ENCODE data around the gene SSR1.

Gene SSR1

GRCh38 chr6:7236306-7237209 is 76.4 kb downstream of the SSR1 start:
- DNase-seq: no peak

- DNase-seq: no peak
Observed at GRCh38 chr6:7235712-7236305, 77.2 kb downstream of the SSR1 start.

DNA sequence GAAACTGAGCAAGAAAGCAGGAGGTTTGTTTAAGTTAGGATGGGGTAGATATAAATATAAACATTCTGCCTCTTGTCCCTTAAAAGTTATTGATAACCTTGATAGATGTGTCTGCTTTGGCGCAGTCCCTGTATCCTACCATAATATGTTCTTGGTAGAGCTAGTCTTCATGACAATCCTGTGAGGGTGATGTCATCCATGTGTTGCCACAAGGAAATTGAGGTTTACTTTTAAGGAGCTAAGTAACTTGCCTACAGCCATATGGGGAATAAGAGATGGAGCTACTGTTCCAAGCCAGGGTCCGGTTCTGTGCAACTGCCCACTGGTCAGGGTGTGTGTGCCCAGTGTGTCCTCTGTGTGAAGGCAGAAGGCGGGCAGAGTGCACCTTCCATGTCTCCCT is 78.5 kb downstream of the SSR1 start:
- no peak for DNase-seq

DNA sequence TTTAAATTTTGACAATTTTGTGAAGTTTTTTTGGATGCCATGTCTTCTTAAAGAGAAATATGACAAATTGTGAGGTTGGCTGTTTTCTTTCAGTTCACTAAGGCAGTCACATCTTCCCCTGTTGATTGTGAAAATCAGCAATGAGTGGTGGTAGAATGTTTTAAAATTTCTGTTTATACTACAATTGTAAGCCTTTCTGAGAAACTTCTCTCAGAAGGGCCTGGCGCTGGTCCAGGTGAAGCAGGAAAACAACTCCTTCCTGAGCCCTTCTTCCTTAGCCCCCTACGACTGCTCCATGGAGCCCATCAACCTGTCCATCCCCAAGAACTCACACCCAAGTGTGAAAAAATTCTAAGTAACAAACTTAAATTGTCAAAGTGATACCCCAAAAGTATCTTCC is 80.6 kb downstream of the SSR1 start:
- no peak for DNase-seq

DNA sequence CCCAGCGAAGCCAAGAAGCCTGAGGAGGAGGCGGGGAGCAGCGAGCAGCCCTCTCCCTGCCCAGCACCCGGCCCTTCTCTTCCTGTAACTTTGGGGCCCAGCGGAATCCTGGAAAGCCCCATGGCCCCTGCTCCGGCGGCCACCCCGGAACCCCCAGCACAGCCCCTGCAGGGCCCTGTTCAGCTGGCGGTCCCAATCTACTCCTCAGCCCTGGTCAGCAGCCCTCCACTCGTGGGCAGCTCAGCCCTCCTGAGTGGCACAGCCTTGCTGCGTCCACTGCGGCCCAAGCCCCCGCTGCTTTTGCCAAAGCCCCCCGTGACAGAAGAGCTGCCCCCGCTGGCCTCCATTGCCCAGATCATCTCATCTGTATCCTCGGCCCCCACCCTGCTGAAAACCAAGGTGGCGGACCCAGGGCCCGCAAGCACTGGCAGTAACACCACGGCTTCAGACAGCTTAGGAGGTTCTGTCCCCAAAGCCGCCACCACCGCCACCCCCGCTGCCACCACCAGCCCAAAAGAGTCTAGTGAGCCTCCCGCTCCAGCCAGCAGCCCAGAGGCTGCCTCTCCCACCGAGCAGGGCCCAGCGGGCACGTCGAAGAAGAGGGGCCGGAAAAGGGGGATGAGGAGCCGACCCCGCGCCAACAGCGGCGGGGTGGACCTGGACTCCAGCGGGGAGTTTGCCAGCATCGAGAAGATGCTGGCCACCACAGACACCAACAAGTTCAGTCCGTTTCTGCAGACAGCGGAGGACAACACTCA is 81.9 kb downstream of the SSR1 start:
- no peak for DNase-seq

DNA sequence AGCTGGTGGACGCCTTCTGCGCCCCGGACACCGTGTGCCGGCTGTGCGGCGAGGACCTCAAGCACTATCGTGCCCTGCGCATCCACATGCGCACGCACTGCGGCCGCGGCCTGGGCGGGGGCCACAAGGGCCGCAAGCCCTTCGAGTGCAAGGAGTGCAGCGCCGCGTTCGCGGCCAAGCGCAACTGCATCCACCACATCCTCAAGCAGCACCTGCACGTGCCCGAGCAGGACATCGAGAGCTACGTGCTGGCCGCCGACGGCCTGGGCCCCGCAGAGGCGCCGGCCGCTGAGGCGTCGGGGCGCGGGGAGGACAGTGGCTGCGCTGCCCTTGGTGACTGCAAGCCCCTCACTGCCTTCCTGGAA is 82.7 kb downstream of the SSR1 start:
- DNase-seq: no peak

- DNase-seq: no peak
Observed at GRCh38 chr6:7229376-7230326, 83.3 kb downstream of the SSR1 start.

DNA sequence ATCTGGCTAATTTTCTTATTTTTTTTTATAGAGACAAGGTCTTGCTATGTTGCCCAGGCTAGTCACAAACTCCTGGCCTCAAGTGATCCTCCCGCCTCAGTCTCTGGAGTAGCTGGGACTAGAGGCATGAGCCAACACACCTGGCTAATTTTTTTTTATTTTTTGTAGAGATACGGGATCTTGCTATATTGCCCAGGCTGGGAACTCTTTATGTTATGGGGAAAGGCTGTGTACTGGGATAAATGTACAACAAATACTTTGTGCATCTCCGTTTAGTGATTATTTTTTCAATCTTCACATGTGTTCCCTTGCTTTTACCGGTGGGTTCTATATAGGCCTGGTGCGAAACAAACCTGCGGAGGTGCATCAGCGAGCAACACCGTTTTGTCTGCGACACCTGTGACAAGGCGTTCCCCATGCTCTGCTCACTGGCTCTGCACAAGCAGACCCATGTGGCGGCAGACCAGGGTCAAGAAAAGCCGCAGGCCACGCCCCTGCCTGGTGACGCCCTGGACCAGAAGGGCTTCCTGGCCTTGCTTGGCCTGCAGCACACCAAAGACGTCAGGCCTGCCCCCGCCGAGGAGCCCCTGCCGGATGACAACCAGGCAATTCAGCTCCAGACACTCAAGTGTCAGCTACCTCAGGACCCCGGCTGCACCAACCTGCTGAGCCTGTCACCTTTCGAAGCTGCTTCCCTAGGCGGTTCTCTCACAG is 84.2 kb downstream of the SSR1 start:
- no peak for DNase-seq

- DNase-seq: no peak
Observed at GRCh38 chr6:7224731-7225130, 88.3 kb downstream of the SSR1 start.

DNA sequence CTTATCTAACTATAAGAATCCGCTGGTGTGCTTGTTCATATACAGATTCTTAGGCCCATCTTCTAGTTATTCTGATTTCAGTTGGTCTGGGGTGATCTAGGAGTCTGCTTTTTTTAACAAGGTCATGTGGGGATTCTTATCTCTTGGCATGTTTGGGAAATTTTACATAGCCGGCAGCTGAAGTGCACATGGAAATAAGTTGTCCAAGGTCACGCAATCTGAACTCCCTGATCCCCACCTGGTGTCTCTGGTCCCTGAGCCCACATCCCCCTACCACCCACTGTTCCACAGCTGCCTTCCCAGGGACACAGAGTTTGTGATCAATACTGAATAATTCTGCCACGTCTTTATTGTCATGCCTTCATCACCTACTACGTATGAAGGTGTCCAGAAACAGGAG is 90.8 kb downstream of the SSR1 start:
- DNase-seq: no peak

GRCh38 chr6:7219310-7219709 is 93.7 kb downstream of the SSR1 start:
- DNase-seq: no peak

DNA sequence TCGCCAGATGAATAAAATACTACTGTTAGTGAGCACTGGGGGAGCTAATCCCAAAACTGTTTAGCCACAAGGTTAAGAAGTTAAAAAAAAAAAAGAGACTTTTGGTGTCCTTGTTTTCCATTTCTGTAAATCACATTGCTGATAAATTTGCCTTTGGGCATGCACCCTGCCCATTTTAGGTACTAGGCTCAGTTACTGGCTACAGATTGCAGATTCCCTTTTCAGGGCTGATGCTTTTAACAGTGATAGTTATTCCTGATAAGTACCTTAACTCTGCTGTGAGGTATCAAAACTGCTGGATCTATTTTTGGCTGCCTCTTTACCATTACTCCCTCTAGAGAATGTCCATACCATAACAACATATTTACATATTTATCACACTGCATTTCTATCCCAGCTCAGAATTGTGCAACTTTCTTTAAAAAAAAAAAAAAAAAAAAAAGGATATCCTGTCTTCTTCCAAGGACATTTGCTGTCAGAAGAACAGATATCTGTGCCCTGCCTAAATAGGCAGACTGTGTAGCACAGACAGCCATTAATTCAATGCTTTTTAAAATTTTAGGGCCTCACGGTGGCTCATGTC is 94.5 kb downstream of the SSR1 start:
- no peak for DNase-seq

Data from eye (tissue), 1 donor.